Endothelial cell of umbilical vein (primary cell): ENCODE measurements around the gene NEBL. TPM values are rescaled to one million over a fixed set of nuclear protein-coding genes. Genes with fewer than 3 reads are reported as not detected.

Source experiments
- BruUV-seq: library from RNA; stranded (reverse); fragments of 400-500 nt; replicated peaks from 2 replicates; lab custom pipeline; 2021; lab: Mats Ljungman, UMichigan
- CTCF ChIA-PET: fragments of 300-600, 350-600 bp; sonication (Branson Sonifier 250); formaldehyde crosslinking; loops from one replicate; lab custom pipeline; 2021; ENCODE audit warnings: antibody characterized with exemption, inconsistent platforms; lab: Charles Lee
- POLR2A ChIA-PET: fragments of 300-600, 350-600 bp; sonication (Branson Sonifier 250); formaldehyde crosslinking; loops from one replicate; lab custom pipeline; 2021; ENCODE audit warnings: antibody characterized with exemption, inconsistent platforms; lab: Charles Lee
- DNase-seq: peaks from one replicate; pipeline ENCODE4 v3.0.0-alpha.2; 2011; ENCODE audit warnings: low read depth, low spot score
- FAIRE-seq: peaks from 2 replicates; lab custom pipeline; 2011; peaks lifted over from hg19 to GRCh38; lab: Jason Lieb, UNC
- H2AFZ ChIP-seq: 2 replicates; pipeline ENCODE4 v1.6.0; 2012; ENCODE audit warnings: low read depth, low read length, control low read depth, inconsistent platforms
- H3K27ac ChIP-seq: 2 replicates; pipeline ENCODE4 v1.5.1; 2011; ENCODE audit warnings: low read depth, mild to moderate bottlenecking, control low read depth, low read length, moderate library complexity; ENCODE audit not compliant: insufficient read depth
- H3K27me3 ChIP-seq, 2 experiments: 2 replicates each; pipeline versions ENCODE4 v1.6.0 to v1.6.1; 2011; ENCODE audit warnings: low read length in 2 of 2, mixed read lengths in 1 of 2; ENCODE audit not compliant: control insufficient read depth in 2 of 2, insufficient read depth in 2 of 2
- H3K36me3 ChIP-seq, 2 experiments: 2 replicates in 1 of 2; 3 replicates in 1 of 2; pipeline ENCODE4 v1.5.1; 2011; ENCODE audit warnings: low read length in 2 of 2, mild to moderate bottlenecking in 1 of 2, moderate library complexity in 1 of 2; ENCODE audit not compliant: control insufficient read depth in 2 of 2, insufficient read depth in 2 of 2; ENCODE audit errors: extremely low read depth in 1 of 2
- H3K4me1 ChIP-seq: 3 replicates; pipeline ENCODE4 v1.5.1; 2011; ENCODE audit warnings: mild to moderate bottlenecking, low read length; ENCODE audit not compliant: control insufficient read depth, insufficient read depth; ENCODE audit errors: extremely low read depth
- H3K4me2 ChIP-seq: 2 replicates; pipeline ENCODE4 v1.6.1; 2011; ENCODE audit warnings: low read length, control low read depth, mixed read lengths; ENCODE audit not compliant: insufficient read depth
- H3K4me3 ChIP-seq, 3 experiments: fragments of 200-600 bp in 1 of 3; sonication (generic), shearing (Covaris generic) in 1 of 3; replicated peaks in 1 of 3; 2 replicates each; pipeline ENCODE4 v1.5.1; 2011 to 2016; ENCODE audit warnings: control low read depth in 3 of 3, low read length in 3 of 3, mild to moderate bottlenecking in 2 of 3, inconsistent platforms in 1 of 3, low read depth in 1 of 3, moderate library complexity in 1 of 3; ENCODE audit not compliant: insufficient read depth in 1 of 3
- H3K79me2 ChIP-seq: 2 replicates; pipeline ENCODE4 v1.6.0; 2012; ENCODE audit warnings: low read length, inconsistent platforms; ENCODE audit not compliant: control insufficient read depth, insufficient read depth
- H3K9ac ChIP-seq: replicated peaks from 2 replicates; pipeline ENCODE3; 2011; ENCODE audit warnings: low read length, control low read depth; ENCODE audit not compliant: insufficient read depth; ENCODE audit errors: extremely low read depth
- H3K9me1 ChIP-seq: replicated peaks from 3 replicates; pipeline ENCODE4 v1.6.0; 2011; ENCODE audit warnings: mild to moderate bottlenecking, low read length; ENCODE audit not compliant: control insufficient read depth, insufficient read depth; ENCODE audit errors: extremely low read depth
- H3K9me3 ChIP-seq: replicated peaks from 2 replicates; pipeline ENCODE4 v1.5.1; 2012; ENCODE audit warnings: low read length, inconsistent platforms; ENCODE audit not compliant: control insufficient read depth, insufficient read depth
- H4K20me1 ChIP-seq: replicated peaks from 2 replicates; pipeline ENCODE3; 2011; ENCODE audit warnings: mild to moderate bottlenecking, low read length; ENCODE audit not compliant: control insufficient read depth, insufficient read depth; ENCODE audit errors: extremely low read depth
- EZH2 ChIP-seq: IDR thresholded peaks from 2 replicates; pipeline ENCODE4 v1.6.1; 2012; ENCODE audit warnings: borderline replicate concordance, low read depth, mild to moderate bottlenecking, moderate library complexity, low read length, inconsistent platforms; ENCODE audit not compliant: severe bottlenecking
- GATA2 ChIP-seq: IDR thresholded peaks from 2 replicates; pipeline ENCODE4 v1.7.0; 2011; ENCODE audit warnings: low read depth, mild to moderate bottlenecking, moderate library complexity, mixed read lengths, low read length; ENCODE audit not compliant: insufficient read length, insufficient read depth
- MYC ChIP-seq: IDR thresholded peaks from one replicate; pipeline ENCODE4 v1.6.1; 2011; ENCODE audit warnings: mild to moderate bottlenecking, low read depth, low read length
- POLR2A ChIP-seq: IDR thresholded peaks from 2 replicates; pipeline ENCODE4 v1.6.1; 2012; ENCODE audit warnings: low read depth, mild to moderate bottlenecking, control low read depth, low read length
- POLR2AphosphoS5 ChIP-seq: IDR thresholded peaks from 2 replicates; pipeline ENCODE4 v1.6.1; 2012; ENCODE audit warnings: low read depth, mild to moderate bottlenecking, control low read depth, low read length, moderate library complexity; ENCODE audit not compliant: insufficient read depth
- dilution Hi-C: fragments of 300-500 bp; cut with MboI; formaldehyde crosslinking; loops from one replicate; pipeline ENCODE4 v1.15.0; 2019; ENCODE audit warnings: low sequenced_read_pairs; ENCODE audit not compliant: extremely low pct_ligation_motif_present
- intact Hi-C: fragments of 100-400 bp; cut with micrococcal nuclease; formaldehyde crosslinking; loops from one replicate; pipeline ENCODE4 v1.10.0; 2022
- polyA plus RNA-seq, 4 experiments: library from polyadenylated mRNA; depleted of rRNA in 3 of 4; stranded (reverse) in 3 of 4; unstranded in 1 of 4; fragments of >200 nt; gene quantifications; 2 replicates each; pipeline versions ENCODE4 v1.2.1 to v1.2.3, GENCODE V29; 2011 to 2012; ENCODE audit warnings: missing spikeins in 1 of 4
- total RNA-seq: library from RNA; stranded (reverse); gene quantifications from 2 replicates; pipeline ENCODE4 v1.2.3, GENCODE V29; 2021
- TF ChIP-seq, protein P1 (sequence below), 2 donors: IDR thresholded peaks; 1 replicate in 1 of 2; 2 replicates in 1 of 2; pipeline ENCODE4 v1.5.1; 2011; ENCODE audit warnings: low read length in 2 of 2, mild to moderate bottlenecking in 2 of 2, moderate library complexity in 2 of 2, control low read depth in 1 of 2, inconsistent platforms in 1 of 2, low read depth in 1 of 2; ENCODE audit not compliant: insufficient read depth in 1 of 2; ENCODE audit errors: extremely low read depth in 1 of 2

Gene NEBL
- total and polyA plus RNA-seq, 2 donors (not counting 3 experiments of a cell fraction or from before 2014, with no cell fraction given): 0.17 to 0.66 TPM

DNA sequence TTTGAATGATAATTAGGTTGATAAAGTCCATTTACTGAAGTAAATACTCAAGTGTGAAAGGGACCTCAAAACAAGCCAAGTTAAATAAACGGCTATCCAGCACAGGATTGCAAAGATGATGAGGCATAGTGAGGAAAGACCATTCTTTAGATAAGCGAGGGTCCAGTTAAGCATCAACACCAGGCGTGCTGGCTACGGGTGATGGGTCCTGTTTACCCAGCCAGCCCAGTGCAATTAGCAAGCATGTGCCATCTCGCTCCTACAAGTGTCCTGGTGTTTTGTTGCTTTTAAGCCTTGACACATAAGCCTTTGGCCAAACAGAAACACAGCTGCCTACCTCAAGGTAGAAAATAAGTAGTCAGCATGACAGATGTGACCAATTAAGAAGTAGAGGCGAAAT is 7.1 kb downstream of the NEBL start:
- dilution Hi-C loops: no loop called here
- CTCF ChIA-PET: no interaction called here
- BruUV-seq: no TSS peak
- no peaks in the 10 kb centered on the region for H4K20me1 ChIP-seq
- DNase-seq (no peak), FAIRE-seq (no peak)
- intact Hi-C loops: no loop called here
- H3K27me3 ChIP-seq: peaks cover 2 to 4% of the 10 kb centered on the region in 2 experiments
- H3K79me2 ChIP-seq: no peaks in the 10 kb centered on the region
- no peak overlapping the region for H3K4me3 ChIP-seq
- no peak overlapping the region for H3K4me2 ChIP-seq
- H2AFZ ChIP-seq: no peak overlapping the region
- H3K9ac ChIP-seq: no peak overlapping the region
- no peaks in the 10 kb centered on the region for H3K4me1 ChIP-seq
- H3K9me1 ChIP-seq: no peaks in the 10 kb centered on the region
- H3K9me3 ChIP-seq: no peaks in the 10 kb centered on the region
- peak; percentile 18 for TF ChIP-seq GATA2
- TF ChIP-seq POLR2A: no peak
- TF ChIP-seq MYC: no peak
- no peak for TF ChIP-seq POLR2AphosphoS5
- no peak for TF ChIP-seq EZH2
- TF ChIP-seq, protein P1, sequence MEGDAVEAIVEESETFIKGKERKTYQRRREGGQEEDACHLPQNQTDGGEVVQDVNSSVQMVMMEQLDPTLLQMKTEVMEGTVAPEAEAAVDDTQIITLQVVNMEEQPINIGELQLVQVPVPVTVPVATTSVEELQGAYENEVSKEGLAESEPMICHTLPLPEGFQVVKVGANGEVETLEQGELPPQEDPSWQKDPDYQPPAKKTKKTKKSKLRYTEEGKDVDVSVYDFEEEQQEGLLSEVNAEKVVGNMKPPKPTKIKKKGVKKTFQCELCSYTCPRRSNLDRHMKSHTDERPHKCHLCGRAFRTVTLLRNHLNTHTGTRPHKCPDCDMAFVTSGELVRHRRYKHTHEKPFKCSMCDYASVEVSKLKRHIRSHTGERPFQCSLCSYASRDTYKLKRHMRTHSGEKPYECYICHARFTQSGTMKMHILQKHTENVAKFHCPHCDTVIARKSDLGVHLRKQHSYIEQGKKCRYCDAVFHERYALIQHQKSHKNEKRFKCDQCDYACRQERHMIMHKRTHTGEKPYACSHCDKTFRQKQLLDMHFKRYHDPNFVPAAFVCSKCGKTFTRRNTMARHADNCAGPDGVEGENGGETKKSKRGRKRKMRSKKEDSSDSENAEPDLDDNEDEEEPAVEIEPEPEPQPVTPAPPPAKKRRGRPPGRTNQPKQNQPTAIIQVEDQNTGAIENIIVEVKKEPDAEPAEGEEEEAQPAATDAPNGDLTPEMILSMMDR (IDR thresholded peaks at IDR 0.05; ENCODE audit: extremely low read depth in 1 of 2, insufficient read depth in 1 of 2, low read depth in 1 of 2, low read length in 2 of 2): no peak
- POLR2A ChIA-PET: no interaction called here
- H3K27ac ChIP-seq: no peak overlapping the region
- no peaks in the 10 kb centered on the region for H3K36me3 ChIP-seq
